GM12878 (cell line): ENCODE results near the gene FHOD3. TPM values are rescaled to one million over a fixed set of nuclear protein-coding genes. Genes with fewer than 3 reads are reported as not detected.

Source experiments
- BMI1 ChIP-seq: fragments of 450-650 bp; IDR thresholded peaks from 2 replicates; pipeline ENCODE4 v1.6.1; 2016; ENCODE audit warnings: mild to moderate bottlenecking, moderate library complexity, borderline replicate concordance
- CHD2 ChIP-seq: IDR thresholded peaks from 2 replicates; pipeline ENCODE4 v1.6.1; 2011; ENCODE audit warnings: low read depth, low read length, improper control_type of control experiment, borderline replicate concordance
- CREB1 ChIP-seq: IDR thresholded peaks from 2 replicates; pipeline ENCODE4 v1.6.1; 2012; ENCODE audit warnings: low read depth, mild to moderate bottlenecking, inconsistent platforms
- EGR1 ChIP-seq, 2 experiments: IDR thresholded peaks; 1 replicate in 1 of 2; 2 replicates in 1 of 2; pipeline ENCODE4 v1.6.1; 2011 to 2012; ENCODE audit warnings: low read depth in 2 of 2, low read length in 2 of 2, borderline replicate concordance in 1 of 2, mild to moderate bottlenecking in 1 of 2, moderate library complexity in 1 of 2
- ETV6 ChIP-seq, 2 experiments: fragments of 450-650 bp in 1 of 2; IDR thresholded peaks in 1 of 2; conservative IDR thresholded peaks in 1 of 2; 2 replicates each; pipeline ENCODE4 v1.6.1; 2014; ENCODE audit warnings: antibody characterized with exemption in 1 of 2, borderline replicate concordance in 1 of 2, low read depth in 1 of 2, mild to moderate bottlenecking in 1 of 2, moderate library complexity in 1 of 2
- HDGF ChIP-seq: fragments of 450-650 bp; IDR thresholded peaks from 2 replicates; pipeline ENCODE4 v1.6.1; 2016; ENCODE audit warnings: antibody characterized with exemption
- MYC ChIP-seq: IDR thresholded peaks from 2 replicates; pipeline ENCODE4 v1.6.1; 2011; ENCODE audit warnings: mild to moderate bottlenecking, low read length, moderate library complexity, inconsistent platforms; ENCODE audit not compliant: insufficient read depth, insufficient replicate concordance, insufficient read length, severe bottlenecking
- NR2C2 ChIP-seq: IDR thresholded peaks from 2 replicates; pipeline ENCODE4 v1.6.1; 2011; ENCODE audit warnings: borderline replicate concordance, low read depth; ENCODE audit not compliant: control insufficient read depth, insufficient read length
- RAD21 ChIP-seq: IDR thresholded peaks from 2 replicates; pipeline ENCODE4 v1.6.1; 2011; ENCODE audit warnings: mild to moderate bottlenecking, low read depth, low read length, moderate library complexity; ENCODE audit not compliant: insufficient read depth
- SMAD1 ChIP-seq: fragments of 450-650 bp; IDR thresholded peaks from 2 replicates; pipeline ENCODE4 v1.6.1; 2018; ENCODE audit warnings: mild to moderate bottlenecking, low read depth; ENCODE audit not compliant: partially characterized antibody
- STAT3 ChIP-seq: IDR thresholded peaks from 2 replicates; pipeline ENCODE4 v1.6.1; 2011; ENCODE audit warnings: low read depth, low read length, improper control_type of control experiment
- TBL1XR1 ChIP-seq: IDR thresholded peaks from 2 replicates; pipeline ENCODE4 v1.6.1; 2012; ENCODE audit warnings: low read depth, low read length, improper control_type of control experiment
- YY1 ChIP-seq: IDR thresholded peaks from 2 replicates; pipeline ENCODE4 v1.6.1; 2011; ENCODE audit warnings: low read depth, mild to moderate bottlenecking, low read length
- ZNF384 ChIP-seq: IDR thresholded peaks from 2 replicates; pipeline ENCODE4 v1.6.1; 2012; ENCODE audit warnings: low read depth, mild to moderate bottlenecking, low read length, improper control_type of control experiment, borderline replicate concordance
- polyA plus RNA-seq, 11 experiments: library from polyadenylated mRNA; depleted of rRNA in 4 of 11; unstranded in 6 of 11; stranded (reverse) in 5 of 11; fragments of >200 nt; fragmentation: Nextera tagmentation in 4 of 11; fragmentation: Illumina TruSeq in 1 of 11; extraction: Ambion mirVana in 4 of 11; extraction: Trizol in 1 of 11; gene quantifications; 1 replicate in 1 of 11; 2 replicates in 10 of 11; pipeline versions ENCODE4 v1.2.1 to v1.2.3, GENCODE V29; 2011 to 2016; ENCODE audit warnings: inconsistent platforms in 2 of 11, missing spikeins in 2 of 11, low read depth in 1 of 11
- total RNA-seq, 4 experiments: library from RNA; depleted of rRNA in 3 of 4; stranded (reverse); fragments of >200 nt in 3 of 4; fragmentation: Illumina TruSeq in 1 of 4; extraction: Trizol in 1 of 4; gene quantifications; 2 replicates each; pipeline versions ENCODE4 v1.2.1 to v1.2.3, GENCODE V29; 2013 to 2021
- TF ChIP-seq, protein P1 (sequence below): IDR thresholded peaks from 2 replicates; pipeline ENCODE4 v1.6.1; 2011; ENCODE audit warnings: low read depth, low read length, improper control_type of control experiment, borderline replicate concordance
- TF ChIP-seq, protein P2 (sequence below): IDR thresholded peaks from 2 replicates; pipeline ENCODE4 v1.6.1; 2011; ENCODE audit warnings: borderline replicate concordance, low read depth, mild to moderate bottlenecking, moderate library complexity, mixed read lengths, low read length; ENCODE audit not compliant: insufficient read depth; ENCODE audit errors: extremely low read length
- TF ChIP-seq, protein P3 (sequence below): fragments of 150-350 bp; IDR thresholded peaks from 2 replicates; pipeline ENCODE4 v1.6.1; 2016; ENCODE audit warnings: low read depth, low read length
- TF ChIP-seq, protein P4 (sequence below): IDR thresholded peaks from 2 replicates; pipeline ENCODE4 v1.6.1; 2012; ENCODE audit warnings: low read depth, low read length, improper control_type of control experiment

FHOD3 gene
- total and polyA plus RNA-seq, 10 of the 15 experiments (the other 5 are each of a cell fraction or from before 2014, with no cell fraction given), result 0.77 to 26.7 (median 10.4) TPM

DNA sequence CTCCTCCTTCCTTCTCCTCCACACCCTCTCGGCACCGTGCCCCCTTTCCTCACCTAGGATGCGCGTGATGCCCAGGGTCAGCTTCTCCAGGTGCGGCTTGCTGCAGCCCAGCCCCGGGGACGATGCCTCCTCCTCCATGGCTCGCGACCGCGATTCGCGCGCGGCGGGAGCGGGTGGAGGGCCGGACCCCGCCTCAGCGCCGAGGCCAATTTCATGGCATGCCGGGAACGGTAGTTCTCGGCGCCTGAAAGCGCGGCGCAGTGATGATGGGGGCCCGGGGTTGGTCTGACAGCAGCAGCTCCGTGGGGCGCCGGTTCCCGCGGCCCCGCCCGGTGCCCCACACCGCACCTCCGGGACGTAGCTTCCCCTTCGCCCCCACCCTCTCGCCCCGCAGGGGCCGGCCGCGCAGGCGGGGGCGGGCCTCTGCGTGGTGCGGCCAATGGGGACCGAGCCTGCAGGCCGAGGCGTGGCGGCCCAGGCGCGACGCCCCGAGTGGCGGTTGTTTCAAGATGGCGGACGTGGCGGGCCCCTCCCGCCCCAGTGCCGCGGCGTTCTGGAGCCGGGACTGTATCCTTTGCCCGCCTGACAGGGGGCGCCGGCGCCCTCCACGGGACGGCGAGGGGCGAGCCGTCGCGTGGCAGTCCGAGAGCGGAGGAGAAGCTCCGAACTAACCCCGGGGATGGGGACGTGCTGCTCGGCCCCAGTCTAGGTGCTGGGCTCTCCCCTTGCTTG lies 531.3 kb downstream of the FHOD3 start, which contains the start of the genes KIAA1328 and TPGS2 (continued):
- TF ChIP-seq CHD2 (peak; percentile 49; the same call in 1 of the 2 replicates), STAT3 (no peak), ETV6 (conservative IDR thresholded peaks at IDR 0.05 in 1 of 2, IDR thresholded peaks at IDR 0.05 in 1 of 2; ENCODE audit: borderline replicate concordance in 1 of 2, low read depth in 1 of 2) (no peak), SMAD1 (no peak), EGR1 (IDR thresholded peaks at IDR 0.05; ENCODE audit: borderline replicate concordance in 1 of 2, low read depth in 2 of 2, low read length in 2 of 2) (peak in 1 of 2 experiments; percentile 76; a peak in 2 of 3 replicates), RAD21 (peak; percentile 41; the same call in 1 of the 2 replicates), MYC (no peak), TBL1XR1 (no peak), YY1 (peak; percentile 96), CREB1 (peak; percentile 85), BMI1 (no peak), NR2C2 (no peak), HDGF (no peak), ZNF384 (no peak)
- TF ChIP-seq, protein P1, sequence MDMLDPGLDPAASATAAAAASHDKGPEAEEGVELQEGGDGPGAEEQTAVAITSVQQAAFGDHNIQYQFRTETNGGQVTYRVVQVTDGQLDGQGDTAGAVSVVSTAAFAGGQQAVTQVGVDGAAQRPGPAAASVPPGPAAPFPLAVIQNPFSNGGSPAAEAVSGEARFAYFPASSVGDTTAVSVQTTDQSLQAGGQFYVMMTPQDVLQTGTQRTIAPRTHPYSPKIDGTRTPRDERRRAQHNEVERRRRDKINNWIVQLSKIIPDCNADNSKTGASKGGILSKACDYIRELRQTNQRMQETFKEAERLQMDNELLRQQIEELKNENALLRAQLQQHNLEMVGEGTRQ, result no peak
- TF ChIP-seq, protein P2, sequence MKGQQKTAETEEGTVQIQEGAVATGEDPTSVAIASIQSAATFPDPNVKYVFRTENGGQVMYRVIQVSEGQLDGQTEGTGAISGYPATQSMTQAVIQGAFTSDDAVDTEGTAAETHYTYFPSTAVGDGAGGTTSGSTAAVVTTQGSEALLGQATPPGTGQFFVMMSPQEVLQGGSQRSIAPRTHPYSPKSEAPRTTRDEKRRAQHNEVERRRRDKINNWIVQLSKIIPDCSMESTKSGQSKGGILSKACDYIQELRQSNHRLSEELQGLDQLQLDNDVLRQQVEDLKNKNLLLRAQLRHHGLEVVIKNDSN, result no peak
- TF ChIP-seq, protein P3, sequence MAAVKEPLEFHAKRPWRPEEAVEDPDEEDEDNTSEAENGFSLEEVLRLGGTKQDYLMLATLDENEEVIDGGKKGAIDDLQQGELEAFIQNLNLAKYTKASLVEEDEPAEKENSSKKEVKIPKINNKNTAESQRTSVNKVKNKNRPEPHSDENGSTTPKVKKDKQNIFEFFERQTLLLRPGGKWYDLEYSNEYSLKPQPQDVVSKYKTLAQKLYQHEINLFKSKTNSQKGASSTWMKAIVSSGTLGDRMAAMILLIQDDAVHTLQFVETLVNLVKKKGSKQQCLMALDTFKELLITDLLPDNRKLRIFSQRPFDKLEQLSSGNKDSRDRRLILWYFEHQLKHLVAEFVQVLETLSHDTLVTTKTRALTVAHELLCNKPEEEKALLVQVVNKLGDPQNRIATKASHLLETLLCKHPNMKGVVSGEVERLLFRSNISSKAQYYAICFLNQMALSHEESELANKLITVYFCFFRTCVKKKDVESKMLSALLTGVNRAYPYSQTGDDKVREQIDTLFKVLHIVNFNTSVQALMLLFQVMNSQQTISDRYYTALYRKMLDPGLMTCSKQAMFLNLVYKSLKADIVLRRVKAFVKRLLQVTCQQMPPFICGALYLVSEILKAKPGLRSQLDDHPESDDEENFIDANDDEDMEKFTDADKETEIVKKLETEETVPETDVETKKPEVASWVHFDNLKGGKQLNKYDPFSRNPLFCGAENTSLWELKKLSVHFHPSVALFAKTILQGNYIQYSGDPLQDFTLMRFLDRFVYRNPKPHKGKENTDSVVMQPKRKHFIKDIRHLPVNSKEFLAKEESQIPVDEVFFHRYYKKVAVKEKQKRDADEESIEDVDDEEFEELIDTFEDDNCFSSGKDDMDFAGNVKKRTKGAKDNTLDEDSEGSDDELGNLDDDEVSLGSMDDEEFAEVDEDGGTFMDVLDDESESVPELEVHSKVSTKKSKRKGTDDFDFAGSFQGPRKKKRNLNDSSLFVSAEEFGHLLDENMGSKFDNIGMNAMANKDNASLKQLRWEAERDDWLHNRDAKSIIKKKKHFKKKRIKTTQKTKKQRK, result no peak
- TF ChIP-seq, protein P4, sequence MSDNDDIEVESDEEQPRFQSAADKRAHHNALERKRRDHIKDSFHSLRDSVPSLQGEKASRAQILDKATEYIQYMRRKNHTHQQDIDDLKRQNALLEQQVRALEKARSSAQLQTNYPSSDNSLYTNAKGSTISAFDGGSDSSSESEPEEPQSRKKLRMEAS, result peak; percentile 18; the same call in 1 of the 2 replicates
